ENCODE measurements around the gene LLPH.

LLPH gene

GRCh38 chr12:66159123-66159522, 28.6 kb upstream of the LLPH start:
- H3K9me2 ChIP-seq (ENCODE audit: low read depth, low read length) = no peaks in the 10 kb centered on the region
- H2AFZ ChIP-seq (ENCODE audit: low read length) = no peak overlapping the region
- H3K9ac ChIP-seq (ENCODE audit: low read length) = no peak overlapping the region
- no peaks in the 10 kb centered on the region for H3K27me3 ChIP-seq (ENCODE audit: insufficient read depth, low read length)
- H4K20me1 ChIP-seq (ENCODE audit: insufficient read depth, low read length) = no peaks in the 10 kb centered on the region
- TF ChIP-seq CTCF (IDR thresholded peaks at IDR 0.05; ENCODE audit: low read length) (no peak), EZH2 (IDR thresholded peaks at IDR 0.05; ENCODE audit: borderline replicate concordance, low read length) (no peak)
- H3K27ac ChIP-seq (ENCODE audit: low read depth, low read length, poor library complexity, severe bottlenecking) = no peak overlapping the region
- peaks cover 32% of the 10 kb centered on the region for H3K36me3 ChIP-seq (ENCODE audit: insufficient read depth, low read length)
- no peaks in the 10 kb centered on the region for H3F3A ChIP-seq (ENCODE audit: insufficient read depth, low read length)
- no peak overlapping the region for H3K4me2 ChIP-seq (ENCODE audit: low read length)
- 0 out of 2 replicates have a peak, but pooled peaks cover 5% of the 10 kb centered on the region for H3K9me3 ChIP-seq (ENCODE audit: low read length)
- no peak overlapping the region for H3K4me3 ChIP-seq (ENCODE audit: low read depth, low read length, poor library complexity, severe bottlenecking)
- H3K79me2 ChIP-seq (ENCODE audit: insufficient read depth, low read length) = peaks cover 34% of the 10 kb centered on the region
- H3K4me1 ChIP-seq (ENCODE audit: insufficient read depth, low read length, severe bottlenecking) = no peaks in the 10 kb centered on the region

DNA sequence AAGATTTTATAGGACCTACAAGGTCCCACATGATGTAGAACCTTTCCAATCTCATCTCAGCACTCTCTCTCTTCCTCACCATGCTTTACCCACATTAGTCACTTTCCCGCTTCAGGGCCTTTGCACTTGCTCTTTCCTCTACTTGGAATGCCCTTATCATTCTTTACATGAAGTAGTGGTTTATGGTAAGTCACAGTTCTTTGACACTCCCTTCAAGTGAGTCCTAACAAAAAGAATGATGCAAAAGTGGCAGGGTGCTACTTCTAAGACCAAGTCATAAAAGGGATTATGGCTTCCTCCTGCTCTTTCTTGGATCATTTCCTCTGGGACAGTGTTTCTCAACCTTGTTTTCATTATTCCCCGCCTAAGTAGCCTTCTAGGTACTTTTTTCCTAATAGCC, 26.1 kb upstream of the LLPH start:
- Histone ChIP-seq H4K20me1 (ENCODE audit: insufficient read depth, low read length) (no peaks in the 10 kb centered on the region), H3K4me1 (ENCODE audit: insufficient read depth, low read length, severe bottlenecking) (no peaks in the 10 kb centered on the region), H3K4me3 (ENCODE audit: low read depth, low read length, poor library complexity, severe bottlenecking) (no peak overlapping the region), H3K27me3 (ENCODE audit: insufficient read depth, low read length) (no peaks in the 10 kb centered on the region), H3K9ac (ENCODE audit: low read length) (no peak overlapping the region), H3K79me2 (ENCODE audit: insufficient read depth, low read length) (peaks cover 12% of the 10 kb centered on the region), H3F3A (ENCODE audit: insufficient read depth, low read length) (no peaks in the 10 kb centered on the region), H3K9me2 (ENCODE audit: low read depth, low read length) (no peaks in the 10 kb centered on the region), H3K27ac (ENCODE audit: low read depth, low read length, poor library complexity, severe bottlenecking) (no peak overlapping the region), H2AFZ (ENCODE audit: low read length) (no peak overlapping the region), H3K4me2 (ENCODE audit: low read length) (no peak overlapping the region), H3K36me3 (ENCODE audit: insufficient read depth, low read length) (peaks cover 31% of the 10 kb centered on the region), H3K9me3 (ENCODE audit: low read length) (no peaks in the 10 kb centered on the region)
- no peak for TF ChIP-seq EZH2 (IDR thresholded peaks at IDR 0.05; ENCODE audit: borderline replicate concordance, low read length)
- no peak for TF ChIP-seq CTCF (IDR thresholded peaks at IDR 0.05; ENCODE audit: low read length)

- TF ChIP-seq EZH2 (IDR thresholded peaks at IDR 0.05; ENCODE audit: borderline replicate concordance, low read length) = no peak
- no peak for TF ChIP-seq CTCF (IDR thresholded peaks at IDR 0.05; ENCODE audit: low read length)
- Histone ChIP-seq H3K4me3 (ENCODE audit: low read depth, low read length, poor library complexity, severe bottlenecking) (no peak overlapping the region), H3K9me2 (ENCODE audit: low read depth, low read length) (no peaks in the 10 kb centered on the region), H3K36me3 (ENCODE audit: insufficient read depth, low read length) (peaks cover 29% of the 10 kb centered on the region), H3K27ac (ENCODE audit: low read depth, low read length, poor library complexity, severe bottlenecking) (no peak overlapping the region), H3K9me3 (ENCODE audit: low read length) (no peaks in the 10 kb centered on the region), H3F3A (ENCODE audit: insufficient read depth, low read length) (no peaks in the 10 kb centered on the region), H3K4me1 (ENCODE audit: insufficient read depth, low read length, severe bottlenecking) (no peaks in the 10 kb centered on the region), H3K79me2 (ENCODE audit: insufficient read depth, low read length) (peaks cover 8% of the 10 kb centered on the region), H3K9ac (ENCODE audit: low read length) (no peak overlapping the region), H2AFZ (ENCODE audit: low read length) (no peak overlapping the region), H3K27me3 (ENCODE audit: insufficient read depth, low read length) (no peaks in the 10 kb centered on the region), H4K20me1 (ENCODE audit: insufficient read depth, low read length) (no peaks in the 10 kb centered on the region), H3K4me2 (ENCODE audit: low read length) (no peak overlapping the region)
These were observed 24.2 kb upstream of the LLPH start for GRCh38 chr12:66154776-66155175.

Data from OCI-LY1 (cell line).